HG03457 (cell line): ENCODE results near the gene TLE3.
A peak's percentile ranks its signal among the peaks of the same experiment; 100 is the strongest.

Experiments used
- ATAC-seq: cut with Tn5 transposase; IDR thresholded peaks from one replicate; pipeline ENCODE4 v1.9.1; 2021; ENCODE audit warnings: moderate number of reproducible peaks; ENCODE audit not compliant: unreplicated experiment

TLE3 gene

GRCh38 chr15:70051948-70052633 is 45.6 kb downstream of the TLE3 start:
- no peak for ATAC-seq

GRCh38 chr15:70050970-70051369 is 46.7 kb downstream of the TLE3 start:
- ATAC-seq: no peak

GRCh38 chr15:70050441-70050840 is 47.3 kb downstream of the TLE3 start:
- no peak for ATAC-seq

GRCh38 chr15:70049701-70050301 is 47.9 kb downstream of the TLE3 start:
- ATAC-seq: no peak

- ATAC-seq: no peak
Measured at GRCh38 chr15:70048578-70049514, 48.9 kb downstream of the TLE3 start.

GRCh38 chr15:70048198-70048565 is 49.5 kb downstream of the TLE3 start:
- no peak for ATAC-seq

- no peak for ATAC-seq
Measured at GRCh38 chr15:70047386-70048197, 50.1 kb downstream of the TLE3 start.

GRCh38 chr15:70046679-70047369 is 50.9 kb downstream of the TLE3 start:
- ATAC-seq: no peak

- ATAC-seq: no peak
Measured at GRCh38 chr15:70045045-70045444, 52.7 kb downstream of the TLE3 start.

GRCh38 chr15:70044168-70044567 is 53.5 kb downstream of the TLE3 start:
- no peak for ATAC-seq

- no peak for ATAC-seq
Measured at GRCh38 chr15:70043590-70043989, 54.1 kb downstream of the TLE3 start.

- ATAC-seq: no peak
Measured at GRCh38 chr15:70042553-70043214, 55.0 kb downstream of the TLE3 start.

GRCh38 chr15:70039917-70040316 is 57.8 kb downstream of the TLE3 start:
- no peak for ATAC-seq

GRCh38 chr15:70038730-70039392 is 58.9 kb downstream of the TLE3 start:
- no peak for ATAC-seq

- no peak for ATAC-seq
Measured at GRCh38 chr15:70037292-70037640, 60.5 kb downstream of the TLE3 start.

- ATAC-seq: peak; percentile 57
Measured at GRCh38 chr15:70036585-70037291, 61.0 kb downstream of the TLE3 start.

- ATAC-seq: peak; percentile 32
Measured at GRCh38 chr15:70035719-70036077, 62.0 kb downstream of the TLE3 start.

- no peak for ATAC-seq
Measured at GRCh38 chr15:70035051-70035718, 62.5 kb downstream of the TLE3 start.
